ENCODE data around the gene CDH4.
"Not testable (repeated sequence)": the region's sequence is repeated elsewhere in the genome, so short reads cannot be mapped to it uniquely, and the experiment has no call there.

The CDH4 gene

GRCh38 chr20:61982191-61982950, 730.3 kb downstream of the CDH4 start:
- DNase-seq = no peak

GRCh38 chr20:61982951-61983315, 730.9 kb downstream of the CDH4 start:
- DNase-seq = no peak

- DNase-seq = no peak
These were observed 731.9 kb downstream of the CDH4 start for GRCh38 chr20:61983965-61984364.

- not testable (repeated sequence) for DNase-seq
These were observed 732.4 kb downstream of the CDH4 start for GRCh38 chr20:61984431-61984830.

- no peak for DNase-seq
These were observed 733.0 kb downstream of the CDH4 start for GRCh38 chr20:61985096-61985495.

GRCh38 chr20:61986762-61987321, 734.8 kb downstream of the CDH4 start:
- DNase-seq = no peak

GRCh38 chr20:61988665-61989064, 736.6 kb downstream of the CDH4 start:
- DNase-seq = no peak

GRCh38 chr20:61989741-61990140, 737.7 kb downstream of the CDH4 start:
- DNase-seq = no peak

All from fibroblast of skin of right quadriceps (primary cell).